HepG2 (cell line): ENCODE measurements around the gene USP36. TPM values are rescaled to one million over a fixed set of nuclear protein-coding genes. Genes with fewer than 3 reads are reported as not detected.

Source experiments
- AGO2 ChIP-seq: fragments of 200-400 bp; formaldehyde crosslinking; optimal IDR thresholded peaks from 2 replicates; pipeline ENCODE3; 2017; ENCODE audit warnings: mild to moderate bottlenecking, low read depth, low read length, moderate library complexity
- AHR ChIP-seq: IDR thresholded peaks from 2 replicates; pipeline ENCODE4 v1.6.1; 2018; ENCODE audit warnings: missing genetic modification reagents, missing compliant biosample characterization
- GATAD1 ChIP-seq: IDR thresholded peaks from 2 replicates; pipeline ENCODE4 v1.6.1; 2016; ENCODE audit warnings: missing genetic modification reagents, missing compliant biosample characterization
- HNF4A ChIP-seq: sonication (generic); formaldehyde crosslinking; IDR thresholded peaks from 2 replicates; pipeline ENCODE4 v1.4.0; 2020; ENCODE audit warnings: missing genetic modification reagents
- JDP2 ChIP-seq: sonication (generic); formaldehyde crosslinking; IDR thresholded peaks from 2 replicates; pipeline ENCODE4 v1.8.1; 2022; ENCODE audit warnings: missing genetic modification reagents, borderline replicate concordance
- PPARG ChIP-seq: conservative IDR thresholded peaks from 2 replicates; pipeline ENCODE4 v1.6.1; 2016; ENCODE audit warnings: missing biosample characterization, missing genetic modification reagents
- RORA ChIP-seq: sonication (generic); formaldehyde crosslinking; IDR thresholded peaks from 2 replicates; pipeline ENCODE4 v1.5.0; 2020; ENCODE audit warnings: mild to moderate bottlenecking, missing genetic modification reagents, moderate library complexity
- TGIF2 ChIP-seq: IDR thresholded peaks from 2 replicates; pipeline ENCODE4 v1.6.1; 2016; ENCODE audit warnings: control low read depth, missing compliant biosample characterization
- ZFP41 ChIP-seq: sonication (generic); formaldehyde crosslinking; IDR thresholded peaks from 2 replicates; pipeline ENCODE4 v1.4.0; 2020; ENCODE audit warnings: mild to moderate bottlenecking, missing genetic modification reagents, borderline replicate concordance
- ZNF556 ChIP-seq: sonication (generic); formaldehyde crosslinking; IDR thresholded peaks from 2 replicates; pipeline ENCODE4 v1.4.0; 2020; ENCODE audit warnings: mild to moderate bottlenecking, missing genetic modification reagents, borderline replicate concordance
- ZNF567 ChIP-seq: sonication (generic); formaldehyde crosslinking; IDR thresholded peaks from 2 replicates; pipeline ENCODE4 v1.8.1; 2023; ENCODE audit warnings: mild to moderate bottlenecking, missing genetic modification reagents, borderline replicate concordance
- ZNF781 ChIP-seq: sonication (generic); formaldehyde crosslinking; IDR thresholded peaks from 2 replicates; pipeline ENCODE4 v1.5.1; 2020; ENCODE audit warnings: borderline replicate concordance, mild to moderate bottlenecking, missing genetic modification reagents; ENCODE audit errors: not compliant biosample characterization
- polyA plus RNA-seq, 8 experiments: library from polyadenylated mRNA; depleted of rRNA in 3 of 8; stranded (reverse) in 7 of 8; unstranded in 1 of 8; fragments of >200 nt; fragmentation: Illumina TruSeq in 4 of 8; extraction: Trizol in 4 of 8; gene quantifications; 2 replicates each; pipeline versions ENCODE4 v1.2.1 to v1.2.3, GENCODE V29; 2011 to 2016; ENCODE audit warnings: low read depth in 4 of 8, missing spikeins in 1 of 8, mixed read lengths in 1 of 8; ENCODE audit not compliant: insufficient read depth in 1 of 8
- total RNA-seq, 5 experiments: library from RNA; depleted of rRNA; stranded (reverse); fragments of >200 nt; fragmentation: Illumina TruSeq; extraction: Trizol; gene quantifications; 2 replicates each; pipeline ENCODE4 v1.2.3, GENCODE V29; 2016; ENCODE audit warnings: low read depth in 1 of 5
- TF ChIP-seq, protein P1 (sequence below): sonication (generic); formaldehyde crosslinking; IDR thresholded peaks from 2 replicates; pipeline ENCODE4 v1.4.0; 2020; ENCODE audit warnings: missing genetic modification reagents, mild to moderate bottlenecking, borderline replicate concordance
- TF ChIP-seq, protein P2 (sequence below): sonication (generic); formaldehyde crosslinking; IDR thresholded peaks from 2 replicates; pipeline ENCODE4 v1.4.0; 2020; ENCODE audit warnings: mild to moderate bottlenecking, missing genetic modification reagents
- TF ChIP-seq, protein P3 (sequence below): IDR thresholded peaks from 2 replicates; pipeline ENCODE4 v1.4.0; 2020; ENCODE audit warnings: mild to moderate bottlenecking, missing genetic modification reagents
- TF ChIP-seq, protein P4 (sequence below): sonication (generic); formaldehyde crosslinking; IDR thresholded peaks from 2 replicates; pipeline ENCODE4 v1.4.0; 2020; ENCODE audit warnings: missing genetic modification reagents
- TF ChIP-seq, protein P5 (sequence below): sonication (generic); formaldehyde crosslinking; IDR thresholded peaks from 2 replicates; pipeline ENCODE4 v1.8.1; 2023; ENCODE audit warnings: missing genetic modification reagents, mild to moderate bottlenecking, borderline replicate concordance
- TF ChIP-seq, protein P6 (sequence below): sonication (generic); formaldehyde crosslinking; IDR thresholded peaks from 2 replicates; pipeline ENCODE4 v1.5.0; 2020; ENCODE audit warnings: missing genetic modification reagents
- TF ChIP-seq, protein P7 (sequence below): sonication (generic); formaldehyde crosslinking; IDR thresholded peaks from 2 replicates; pipeline ENCODE4 v1.4.0; 2020; ENCODE audit warnings: missing genetic modification reagents, borderline replicate concordance

The USP36 gene
- total and polyA plus RNA-seq, 2 of the 13 experiments (the other 11 are each of a cell fraction or from before 2014, with no cell fraction given) = 29.6 to 45.9 TPM

DNA sequence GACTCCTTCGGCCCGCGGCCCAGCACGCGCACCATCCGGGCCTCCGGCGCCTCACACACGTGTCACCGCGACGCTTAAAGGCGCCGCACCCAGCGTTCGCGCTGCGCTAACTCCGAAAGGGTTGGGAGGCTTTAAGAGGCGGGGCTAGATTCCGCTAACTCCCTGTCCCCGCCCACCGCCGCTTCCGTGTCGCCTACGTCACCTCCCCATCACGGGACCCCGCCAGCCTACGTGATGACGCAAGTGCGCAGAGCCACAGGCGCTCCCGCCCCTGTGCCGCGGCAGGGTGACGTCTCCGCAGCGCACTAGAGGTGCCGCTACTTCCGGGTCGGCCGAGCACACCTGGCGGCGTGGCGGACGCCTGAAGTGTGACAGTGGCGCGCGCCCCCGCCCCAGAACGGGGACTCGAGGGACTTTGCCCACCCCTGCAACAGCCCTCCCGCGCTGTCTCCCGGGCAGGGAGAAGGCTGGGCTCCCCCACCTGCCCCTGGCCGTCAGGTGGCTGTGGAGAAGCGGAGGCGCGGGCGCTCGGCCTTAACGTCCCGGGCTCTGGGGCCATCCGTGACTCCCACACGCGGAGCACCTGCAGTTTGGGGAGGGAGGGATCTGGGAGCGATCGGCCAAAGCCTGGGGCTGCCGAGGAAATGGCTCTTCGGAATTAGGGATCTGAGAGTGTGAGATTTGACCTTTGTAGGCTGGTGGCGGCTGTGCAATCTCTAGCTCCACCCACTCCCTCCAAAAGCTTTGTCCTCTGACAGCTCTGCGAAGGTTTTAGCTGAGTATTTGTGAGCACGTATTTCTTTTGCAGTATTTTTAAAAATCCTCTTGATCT is at the start of gene USP36 (continued):
- TF ChIP-seq, protein P1, sequence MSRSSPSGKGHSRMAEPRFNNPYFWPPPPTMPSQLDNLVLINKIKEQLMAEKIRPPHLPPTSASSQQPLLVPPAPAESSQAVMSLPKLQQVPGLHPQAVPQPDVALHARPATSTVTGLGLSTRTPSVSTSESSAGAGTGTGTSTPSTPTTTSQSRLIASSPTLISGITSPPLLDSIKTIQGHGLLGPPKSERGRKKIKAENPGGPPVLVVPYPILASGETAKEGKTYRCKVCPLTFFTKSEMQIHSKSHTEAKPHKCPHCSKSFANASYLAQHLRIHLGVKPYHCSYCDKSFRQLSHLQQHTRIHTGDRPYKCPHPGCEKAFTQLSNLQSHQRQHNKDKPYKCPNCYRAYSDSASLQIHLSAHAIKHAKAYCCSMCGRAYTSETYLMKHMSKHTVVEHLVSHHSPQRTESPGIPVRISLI (CRISPR knock-in tag) = peak; percentile 74
- TF ChIP-seq JDP2 (CRISPR knock-in tag) = peak; percentile 74
- peak; percentile 73 for TF ChIP-seq PPARG (CRISPR knock-in tag)
- TF ChIP-seq, protein P2, sequence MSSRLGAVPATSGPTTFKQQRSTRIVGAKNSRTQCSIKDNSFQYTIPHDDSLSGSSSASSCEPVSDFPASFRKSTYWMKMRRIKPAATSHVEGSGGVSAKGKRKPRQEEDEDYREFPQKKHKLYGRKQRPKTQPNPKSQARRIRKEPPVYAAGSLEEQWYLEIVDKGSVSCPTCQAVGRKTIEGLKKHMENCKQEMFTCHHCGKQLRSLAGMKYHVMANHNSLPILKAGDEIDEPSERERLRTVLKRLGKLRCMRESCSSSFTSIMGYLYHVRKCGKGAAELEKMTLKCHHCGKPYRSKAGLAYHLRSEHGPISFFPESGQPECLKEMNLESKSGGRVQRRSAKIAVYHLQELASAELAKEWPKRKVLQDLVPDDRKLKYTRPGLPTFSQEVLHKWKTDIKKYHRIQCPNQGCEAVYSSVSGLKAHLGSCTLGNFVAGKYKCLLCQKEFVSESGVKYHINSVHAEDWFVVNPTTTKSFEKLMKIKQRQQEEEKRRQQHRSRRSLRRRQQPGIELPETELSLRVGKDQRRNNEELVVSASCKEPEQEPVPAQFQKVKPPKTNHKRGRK (CRISPR knock-in tag) = peak; percentile 92
- TF ChIP-seq, protein P3, sequence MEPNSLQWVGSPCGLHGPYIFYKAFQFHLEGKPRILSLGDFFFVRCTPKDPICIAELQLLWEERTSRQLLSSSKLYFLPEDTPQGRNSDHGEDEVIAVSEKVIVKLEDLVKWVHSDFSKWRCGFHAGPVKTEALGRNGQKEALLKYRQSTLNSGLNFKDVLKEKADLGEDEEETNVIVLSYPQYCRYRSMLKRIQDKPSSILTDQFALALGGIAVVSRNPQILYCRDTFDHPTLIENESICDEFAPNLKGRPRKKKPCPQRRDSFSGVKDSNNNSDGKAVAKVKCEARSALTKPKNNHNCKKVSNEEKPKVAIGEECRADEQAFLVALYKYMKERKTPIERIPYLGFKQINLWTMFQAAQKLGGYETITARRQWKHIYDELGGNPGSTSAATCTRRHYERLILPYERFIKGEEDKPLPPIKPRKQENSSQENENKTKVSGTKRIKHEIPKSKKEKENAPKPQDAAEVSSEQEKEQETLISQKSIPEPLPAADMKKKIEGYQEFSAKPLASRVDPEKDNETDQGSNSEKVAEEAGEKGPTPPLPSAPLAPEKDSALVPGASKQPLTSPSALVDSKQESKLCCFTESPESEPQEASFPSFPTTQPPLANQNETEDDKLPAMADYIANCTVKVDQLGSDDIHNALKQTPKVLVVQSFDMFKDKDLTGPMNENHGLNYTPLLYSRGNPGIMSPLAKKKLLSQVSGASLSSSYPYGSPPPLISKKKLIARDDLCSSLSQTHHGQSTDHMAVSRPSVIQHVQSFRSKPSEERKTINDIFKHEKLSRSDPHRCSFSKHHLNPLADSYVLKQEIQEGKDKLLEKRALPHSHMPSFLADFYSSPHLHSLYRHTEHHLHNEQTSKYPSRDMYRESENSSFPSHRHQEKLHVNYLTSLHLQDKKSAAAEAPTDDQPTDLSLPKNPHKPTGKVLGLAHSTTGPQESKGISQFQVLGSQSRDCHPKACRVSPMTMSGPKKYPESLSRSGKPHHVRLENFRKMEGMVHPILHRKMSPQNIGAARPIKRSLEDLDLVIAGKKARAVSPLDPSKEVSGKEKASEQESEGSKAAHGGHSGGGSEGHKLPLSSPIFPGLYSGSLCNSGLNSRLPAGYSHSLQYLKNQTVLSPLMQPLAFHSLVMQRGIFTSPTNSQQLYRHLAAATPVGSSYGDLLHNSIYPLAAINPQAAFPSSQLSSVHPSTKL (CRISPR knock-in tag) = peak; percentile 86
- peak; percentile 95; the same call in 1 of the 2 replicates for TF ChIP-seq ZFP41
- TF ChIP-seq, protein P4, sequence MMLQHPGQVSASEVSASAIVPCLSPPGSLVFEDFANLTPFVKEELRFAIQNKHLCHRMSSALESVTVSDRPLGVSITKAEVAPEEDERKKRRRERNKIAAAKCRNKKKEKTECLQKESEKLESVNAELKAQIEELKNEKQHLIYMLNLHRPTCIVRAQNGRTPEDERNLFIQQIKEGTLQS = peak; percentile 94
- TF ChIP-seq ZNF556 (CRISPR knock-in tag) = peak; percentile 99
- TF ChIP-seq AHR (CRISPR knock-in tag) = peak; percentile 98
- TF ChIP-seq, protein P5, sequence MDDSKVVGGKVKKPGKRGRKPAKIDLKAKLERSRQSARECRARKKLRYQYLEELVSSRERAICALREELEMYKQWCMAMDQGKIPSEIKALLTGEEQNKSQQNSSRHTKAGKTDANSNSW (CRISPR knock-in tag) = 0 out of 2 replicates have a peak, but pooled peaks have one; percentile 7
- peak; percentile 85 for TF ChIP-seq ZNF567 (CRISPR knock-in tag)
- peak; percentile 85 for TF ChIP-seq TGIF2 (CRISPR knock-in tag)
- peak; percentile 84 for TF ChIP-seq HNF4A
- peak; percentile 91 for TF ChIP-seq GATAD1 (CRISPR knock-in tag)
- peak; percentile 83 for TF ChIP-seq AGO2
- no peak for TF ChIP-seq RORA (CRISPR knock-in tag)
- TF ChIP-seq, protein P6, sequence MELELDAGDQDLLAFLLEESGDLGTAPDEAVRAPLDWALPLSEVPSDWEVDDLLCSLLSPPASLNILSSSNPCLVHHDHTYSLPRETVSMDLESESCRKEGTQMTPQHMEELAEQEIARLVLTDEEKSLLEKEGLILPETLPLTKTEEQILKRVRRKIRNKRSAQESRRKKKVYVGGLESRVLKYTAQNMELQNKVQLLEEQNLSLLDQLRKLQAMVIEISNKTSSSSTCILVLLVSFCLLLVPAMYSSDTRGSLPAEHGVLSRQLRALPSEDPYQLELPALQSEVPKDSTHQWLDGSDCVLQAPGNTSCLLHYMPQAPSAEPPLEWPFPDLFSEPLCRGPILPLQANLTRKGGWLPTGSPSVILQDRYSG (CRISPR knock-in tag) = peak; percentile 61; the same call in 1 of the 2 replicates
- TF ChIP-seq, protein P7, sequence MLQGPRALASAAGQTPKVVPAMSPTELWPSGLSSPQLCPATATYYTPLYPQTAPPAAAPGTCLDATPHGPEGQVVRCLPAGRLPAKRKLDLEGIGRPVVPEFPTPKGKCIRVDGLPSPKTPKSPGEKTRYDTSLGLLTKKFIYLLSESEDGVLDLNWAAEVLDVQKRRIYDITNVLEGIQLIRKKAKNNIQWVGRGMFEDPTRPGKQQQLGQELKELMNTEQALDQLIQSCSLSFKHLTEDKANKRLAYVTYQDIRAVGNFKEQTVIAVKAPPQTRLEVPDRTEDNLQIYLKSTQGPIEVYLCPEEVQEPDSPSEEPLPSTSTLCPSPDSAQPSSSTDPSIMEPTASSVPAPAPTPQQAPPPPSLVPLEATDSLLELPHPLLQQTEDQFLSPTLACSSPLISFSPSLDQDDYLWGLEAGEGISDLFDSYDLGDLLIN (CRISPR knock-in tag) = no peak
- TF ChIP-seq ZNF781 = peak; percentile 88
